Gastroesophageal sphincter (tissue), 3 donors: ENCODE measurements around the gene GTPBP1.

Experiments used
- CTCF ChIP-seq, 4 experiments: fragments of 200-600 bp in 2 of 4; fragments of 450-650 bp in 2 of 4; sonication (generic) in 1 of 4; IDR thresholded peaks; one replicate each; pipeline ENCODE4 v1.5.1; 2017 to 2019; ENCODE audit warnings: antibody characterized with exemption in 4 of 4, mild to moderate bottlenecking in 2 of 4, moderate library complexity in 2 of 4
- POLR2A ChIP-seq, 2 donors: fragments of 450-650 bp; IDR thresholded peaks; one replicate each; pipeline ENCODE4 v1.6.1; 2017; ENCODE audit warnings: antibody characterized with exemption in 2 of 2, mild to moderate bottlenecking in 2 of 2, moderate library complexity in 1 of 2

GRCh38 chr22:38729946-38730345 lies 24.2 kb downstream of the GTPBP1 start:
- TF ChIP-seq POLR2A (IDR thresholded peaks at IDR 0.05): no peak
- no peak for TF ChIP-seq CTCF (IDR thresholded peaks at IDR 0.05)
